ENCODE measurements around the gene DEAF1. TPM values are rescaled to one million over a fixed set of nuclear protein-coding genes. Genes with fewer than 3 reads are reported as not detected.

DEAF1 gene
- total and polyA plus RNA-seq, 2 donors (not counting 3 experiments of a cell fraction or from before 2014, with no cell fraction given), result 43.6 to 55.7 TPM

DNA sequence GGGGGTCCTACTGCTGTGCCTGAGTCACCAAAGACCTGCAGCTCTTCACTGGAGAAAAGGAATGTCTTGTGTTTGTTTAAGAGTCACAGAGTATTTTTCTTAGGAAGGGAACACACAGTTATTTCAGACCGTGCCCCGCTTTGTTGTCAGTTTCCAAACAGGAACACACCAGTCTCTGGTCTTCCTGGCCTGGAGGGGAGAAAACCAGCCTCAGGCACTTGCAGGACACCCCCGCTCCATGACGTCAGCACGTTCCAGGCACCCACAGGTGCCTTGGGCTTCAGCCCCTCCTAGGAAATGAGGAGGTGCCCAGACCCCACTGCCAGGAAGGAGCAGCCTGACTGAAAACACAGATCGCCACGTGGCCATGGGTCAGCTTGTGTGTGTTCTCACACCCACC, 5.4 kb downstream of the DEAF1 start:
- FAIRE-seq, result peak; percentile 88
- H4K20me1 ChIP-seq (replicated peaks; ENCODE audit: control insufficient read depth, extremely low read depth, insufficient read depth, low read length), result no peaks in the 10 kb centered on the region
- H3K4me2 ChIP-seq (ENCODE audit: insufficient read depth, low read length), result no peak overlapping the region
- H3K9ac ChIP-seq (replicated peaks; ENCODE audit: extremely low read depth, insufficient read depth, low read length), result no peak overlapping the region
- dilution Hi-C loops (cut with MboI; ENCODE audit: extremely low pct_ligation_motif_present, low sequenced_read_pairs), result no loop called here
- no peak overlapping the region for H3K4me3 ChIP-seq (replicated peaks in 1 of 3; ENCODE audit: insufficient read depth in 1 of 3, low read depth in 1 of 3, low read length in 3 of 3)
- no peaks in the 10 kb centered on the region for H3K27me3 ChIP-seq (ENCODE audit: control insufficient read depth in 2 of 2, insufficient read depth in 2 of 2, low read length in 2 of 2)
- DNase-seq (ENCODE audit: low read depth, low spot score), result peak; percentile 87
- BruUV-seq (replicated peaks), result no TSS peak
- H3K27ac ChIP-seq (ENCODE audit: insufficient read depth, low read depth, low read length), result peak overlapping the region; percentile 53
- intact Hi-C loops (cut with micrococcal nuclease), result no loop called here
- H3K9me3 ChIP-seq (replicated peaks; ENCODE audit: control insufficient read depth, insufficient read depth, low read length), result no peaks in the 10 kb centered on the region
- H3K9me1 ChIP-seq (replicated peaks; ENCODE audit: control insufficient read depth, extremely low read depth, insufficient read depth, low read length), result no peaks in the 10 kb centered on the region
- H3K36me3 ChIP-seq (ENCODE audit: control insufficient read depth in 2 of 2, extremely low read depth in 1 of 2, insufficient read depth in 2 of 2, low read length in 2 of 2), result peaks cover 5 to 17% of the 10 kb centered on the region in 2 experiments
- TF ChIP-seq, protein P1, sequence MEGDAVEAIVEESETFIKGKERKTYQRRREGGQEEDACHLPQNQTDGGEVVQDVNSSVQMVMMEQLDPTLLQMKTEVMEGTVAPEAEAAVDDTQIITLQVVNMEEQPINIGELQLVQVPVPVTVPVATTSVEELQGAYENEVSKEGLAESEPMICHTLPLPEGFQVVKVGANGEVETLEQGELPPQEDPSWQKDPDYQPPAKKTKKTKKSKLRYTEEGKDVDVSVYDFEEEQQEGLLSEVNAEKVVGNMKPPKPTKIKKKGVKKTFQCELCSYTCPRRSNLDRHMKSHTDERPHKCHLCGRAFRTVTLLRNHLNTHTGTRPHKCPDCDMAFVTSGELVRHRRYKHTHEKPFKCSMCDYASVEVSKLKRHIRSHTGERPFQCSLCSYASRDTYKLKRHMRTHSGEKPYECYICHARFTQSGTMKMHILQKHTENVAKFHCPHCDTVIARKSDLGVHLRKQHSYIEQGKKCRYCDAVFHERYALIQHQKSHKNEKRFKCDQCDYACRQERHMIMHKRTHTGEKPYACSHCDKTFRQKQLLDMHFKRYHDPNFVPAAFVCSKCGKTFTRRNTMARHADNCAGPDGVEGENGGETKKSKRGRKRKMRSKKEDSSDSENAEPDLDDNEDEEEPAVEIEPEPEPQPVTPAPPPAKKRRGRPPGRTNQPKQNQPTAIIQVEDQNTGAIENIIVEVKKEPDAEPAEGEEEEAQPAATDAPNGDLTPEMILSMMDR (IDR thresholded peaks at IDR 0.05; ENCODE audit: extremely low read depth in 1 of 2, insufficient read depth in 1 of 2, low read depth in 1 of 2, low read length in 2 of 2), result no peak
- TF ChIP-seq, protein P2, sequence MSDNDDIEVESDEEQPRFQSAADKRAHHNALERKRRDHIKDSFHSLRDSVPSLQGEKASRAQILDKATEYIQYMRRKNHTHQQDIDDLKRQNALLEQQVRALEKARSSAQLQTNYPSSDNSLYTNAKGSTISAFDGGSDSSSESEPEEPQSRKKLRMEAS (IDR thresholded peaks at IDR 0.05; ENCODE audit: insufficient read depth, insufficient read length), result peak; percentile 37
- TF ChIP-seq MYC (IDR thresholded peaks at IDR 0.05; ENCODE audit: low read depth, low read length), result peak; percentile 10
- CTCF ChIA-PET, result interaction anchor here (1.0 kb wide), 1 partner anchor 9 kb away, joined by 4 read pairs; no protein-coding TSS in a partner anchor
- POLR2A ChIA-PET, result no interaction called here
- no peak overlapping the region for H2AFZ ChIP-seq (ENCODE audit: low read depth, low read length)
- peaks cover 32% of the 10 kb centered on the region for H3K4me1 ChIP-seq (ENCODE audit: control insufficient read depth, extremely low read depth, insufficient read depth, low read length)
- H3K79me2 ChIP-seq (ENCODE audit: control insufficient read depth, insufficient read depth, low read length), result peaks cover 39% of the 10 kb centered on the region

DNA sequence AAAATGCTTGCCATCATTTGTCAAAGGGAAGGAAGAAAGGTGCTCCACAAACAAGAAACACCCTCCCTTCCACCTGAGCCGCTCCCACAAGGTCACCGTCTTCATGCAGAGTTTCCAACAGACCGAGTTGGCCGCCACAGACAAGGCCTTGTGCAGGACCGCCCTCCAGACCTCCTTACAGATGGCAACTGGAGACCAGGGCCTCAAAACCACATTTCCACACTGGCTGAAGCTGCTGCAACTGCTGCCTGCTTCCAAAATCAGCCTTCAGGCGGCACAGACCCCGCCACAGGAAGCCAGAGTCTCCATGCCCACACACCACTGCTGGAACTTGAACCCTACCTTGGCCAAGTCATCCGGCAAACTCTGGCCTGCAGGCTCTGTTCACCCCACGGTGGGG, 6.3 kb downstream of the DEAF1 start:
- no peak overlapping the region for H3K4me2 ChIP-seq (ENCODE audit: insufficient read depth, low read length)
- no peaks in the 10 kb centered on the region for H3K9me3 ChIP-seq (replicated peaks; ENCODE audit: control insufficient read depth, insufficient read depth, low read length)
- peaks cover 7 to 19% of the 10 kb centered on the region in 2 experiments for H3K36me3 ChIP-seq (ENCODE audit: control insufficient read depth in 2 of 2, extremely low read depth in 1 of 2, insufficient read depth in 2 of 2, low read length in 2 of 2)
- no peaks in the 10 kb centered on the region for H3K9me1 ChIP-seq (replicated peaks; ENCODE audit: control insufficient read depth, extremely low read depth, insufficient read depth, low read length)
- no peak overlapping the region for H3K27ac ChIP-seq (ENCODE audit: insufficient read depth, low read depth, low read length)
- ChIA-PET POLR2A (interaction anchor here (0.5 kb wide), 1 partner anchor 15 kb away, joined by 3 read pairs; no protein-coding TSS in a partner anchor), CTCF (no interaction called here)
- H3K79me2 ChIP-seq (ENCODE audit: control insufficient read depth, insufficient read depth, low read length), result peaks cover 30% of the 10 kb centered on the region
- no peak overlapping the region for H3K4me3 ChIP-seq (replicated peaks in 1 of 3; ENCODE audit: insufficient read depth in 1 of 3, low read depth in 1 of 3, low read length in 3 of 3)
- no peak overlapping the region for H2AFZ ChIP-seq (ENCODE audit: low read depth, low read length)
- intact Hi-C loops (cut with micrococcal nuclease) (no loop called here), dilution Hi-C loops (cut with MboI; ENCODE audit: extremely low pct_ligation_motif_present, low sequenced_read_pairs) (no loop called here)
- no peaks in the 10 kb centered on the region for H4K20me1 ChIP-seq (replicated peaks; ENCODE audit: control insufficient read depth, extremely low read depth, insufficient read depth, low read length)
- peaks cover 26% of the 10 kb centered on the region for H3K4me1 ChIP-seq (ENCODE audit: control insufficient read depth, extremely low read depth, insufficient read depth, low read length)
- H3K27me3 ChIP-seq (ENCODE audit: control insufficient read depth in 2 of 2, insufficient read depth in 2 of 2, low read length in 2 of 2), result no peaks in the 10 kb centered on the region
- no peak for DNase-seq (ENCODE audit: low read depth, low spot score)
- no peak overlapping the region for H3K9ac ChIP-seq (replicated peaks; ENCODE audit: extremely low read depth, insufficient read depth, low read length)
- TF ChIP-seq MYC (IDR thresholded peaks at IDR 0.05; ENCODE audit: low read depth, low read length), result no peak
- TF ChIP-seq FOS (IDR thresholded peaks at IDR 0.05; ENCODE audit: borderline replicate concordance, insufficient read depth, low read length), result no peak
- no peak for TF ChIP-seq POLR2AphosphoS5 (IDR thresholded peaks at IDR 0.05; ENCODE audit: insufficient read depth, low read depth, low read length)
- no peak for TF ChIP-seq GATA2 (IDR thresholded peaks at IDR 0.05; ENCODE audit: insufficient read depth, insufficient read length, low read depth, low read length)
- TF ChIP-seq POLR2A (IDR thresholded peaks at IDR 0.05; ENCODE audit: low read depth, low read length), result no peak
- TF ChIP-seq, protein P1 (IDR thresholded peaks at IDR 0.05; ENCODE audit: extremely low read depth in 1 of 2, insufficient read depth in 1 of 2, low read depth in 1 of 2, low read length in 2 of 2), result no peak
- TF ChIP-seq, protein P2 (IDR thresholded peaks at IDR 0.05; ENCODE audit: insufficient read depth, insufficient read length), result no peak
- no peak for TF ChIP-seq JUN (IDR thresholded peaks at IDR 0.05; ENCODE audit: borderline replicate concordance, insufficient read depth, insufficient read length, low read depth)
- TF ChIP-seq EZH2 (IDR thresholded peaks at IDR 0.05; ENCODE audit: borderline replicate concordance, low read depth, low read length, severe bottlenecking), result no peak
- FAIRE-seq, result no peak
- no TSS peak for BruUV-seq (replicated peaks)

Data from endothelial cell of umbilical vein (primary cell).